HL-60 (cell line): ENCODE results near the gene CEACAM3.

ENCODE experiments used
- DNase-seq, 2 experiments: peaks; one replicate each; pipeline ENCODE4 v3.0.0-alpha.2; 2010 to 2020; ENCODE audit warnings: low read depth in 1 of 2, low spot score in 1 of 2
- H3K27ac ChIP-seq: fragments of 250-450 bp; sonication (Bioruptor Pico); replicated peaks from 2 replicates; pipeline ENCODE4 v1.5.1; 2020; ENCODE audit warnings: mild to moderate bottlenecking, moderate library complexity
- H3K27me3 ChIP-seq: fragments of 250-450 bp; sonication (Bioruptor Pico); 2 replicates; pipeline ENCODE4 v1.5.1; 2021; ENCODE audit warnings: mild to moderate bottlenecking, moderate library complexity; ENCODE audit not compliant: insufficient read depth, poor library complexity, severe bottlenecking
- H3K4me3 ChIP-seq: replicated peaks from 2 replicates; pipeline ENCODE4 v1.5.1; 2011; ENCODE audit warnings: mild to moderate bottlenecking, control low read depth, low read length; ENCODE audit not compliant: insufficient read depth
- GABPA ChIP-seq: IDR thresholded peaks from 2 replicates; pipeline ENCODE4 v1.6.1; 2012; ENCODE audit warnings: low read depth
- POLR2AphosphoS5 ChIP-seq: IDR thresholded peaks from 2 replicates; pipeline ENCODE4 v1.6.1; 2012; ENCODE audit warnings: low read depth
- SPI1 ChIP-seq: IDR thresholded peaks from 2 replicates; pipeline ENCODE4 v1.6.1; 2012; ENCODE audit warnings: low read depth, mild to moderate bottlenecking, borderline replicate concordance
- TF ChIP-seq, protein P1 (sequence below): IDR thresholded peaks from one replicate; pipeline ENCODE4 v1.5.1; 2011; ENCODE audit warnings: low read length, control low read depth, inconsistent platforms; ENCODE audit not compliant: insufficient read depth
- TF ChIP-seq, protein P2 (sequence below): IDR thresholded peaks from 2 replicates; pipeline ENCODE4 v1.6.1; 2012; ENCODE audit warnings: low read depth; ENCODE audit not compliant: insufficient replicate concordance

The CEACAM3 gene

GRCh38 chr19:41848666-41849065, 52.3 kb downstream of the CEACAM3 start:
- no peak for DNase-seq
- Histone ChIP-seq H3K27ac (no peak overlapping the region), H3K27me3 (no peaks in the 10 kb centered on the region), H3K4me3 (no peak overlapping the region)
- TF ChIP-seq, protein P1, sequence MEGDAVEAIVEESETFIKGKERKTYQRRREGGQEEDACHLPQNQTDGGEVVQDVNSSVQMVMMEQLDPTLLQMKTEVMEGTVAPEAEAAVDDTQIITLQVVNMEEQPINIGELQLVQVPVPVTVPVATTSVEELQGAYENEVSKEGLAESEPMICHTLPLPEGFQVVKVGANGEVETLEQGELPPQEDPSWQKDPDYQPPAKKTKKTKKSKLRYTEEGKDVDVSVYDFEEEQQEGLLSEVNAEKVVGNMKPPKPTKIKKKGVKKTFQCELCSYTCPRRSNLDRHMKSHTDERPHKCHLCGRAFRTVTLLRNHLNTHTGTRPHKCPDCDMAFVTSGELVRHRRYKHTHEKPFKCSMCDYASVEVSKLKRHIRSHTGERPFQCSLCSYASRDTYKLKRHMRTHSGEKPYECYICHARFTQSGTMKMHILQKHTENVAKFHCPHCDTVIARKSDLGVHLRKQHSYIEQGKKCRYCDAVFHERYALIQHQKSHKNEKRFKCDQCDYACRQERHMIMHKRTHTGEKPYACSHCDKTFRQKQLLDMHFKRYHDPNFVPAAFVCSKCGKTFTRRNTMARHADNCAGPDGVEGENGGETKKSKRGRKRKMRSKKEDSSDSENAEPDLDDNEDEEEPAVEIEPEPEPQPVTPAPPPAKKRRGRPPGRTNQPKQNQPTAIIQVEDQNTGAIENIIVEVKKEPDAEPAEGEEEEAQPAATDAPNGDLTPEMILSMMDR = no peak
- no peak for TF ChIP-seq GABPA
- no peak for TF ChIP-seq SPI1
- TF ChIP-seq POLR2AphosphoS5 = no peak
- TF ChIP-seq, protein P2, sequence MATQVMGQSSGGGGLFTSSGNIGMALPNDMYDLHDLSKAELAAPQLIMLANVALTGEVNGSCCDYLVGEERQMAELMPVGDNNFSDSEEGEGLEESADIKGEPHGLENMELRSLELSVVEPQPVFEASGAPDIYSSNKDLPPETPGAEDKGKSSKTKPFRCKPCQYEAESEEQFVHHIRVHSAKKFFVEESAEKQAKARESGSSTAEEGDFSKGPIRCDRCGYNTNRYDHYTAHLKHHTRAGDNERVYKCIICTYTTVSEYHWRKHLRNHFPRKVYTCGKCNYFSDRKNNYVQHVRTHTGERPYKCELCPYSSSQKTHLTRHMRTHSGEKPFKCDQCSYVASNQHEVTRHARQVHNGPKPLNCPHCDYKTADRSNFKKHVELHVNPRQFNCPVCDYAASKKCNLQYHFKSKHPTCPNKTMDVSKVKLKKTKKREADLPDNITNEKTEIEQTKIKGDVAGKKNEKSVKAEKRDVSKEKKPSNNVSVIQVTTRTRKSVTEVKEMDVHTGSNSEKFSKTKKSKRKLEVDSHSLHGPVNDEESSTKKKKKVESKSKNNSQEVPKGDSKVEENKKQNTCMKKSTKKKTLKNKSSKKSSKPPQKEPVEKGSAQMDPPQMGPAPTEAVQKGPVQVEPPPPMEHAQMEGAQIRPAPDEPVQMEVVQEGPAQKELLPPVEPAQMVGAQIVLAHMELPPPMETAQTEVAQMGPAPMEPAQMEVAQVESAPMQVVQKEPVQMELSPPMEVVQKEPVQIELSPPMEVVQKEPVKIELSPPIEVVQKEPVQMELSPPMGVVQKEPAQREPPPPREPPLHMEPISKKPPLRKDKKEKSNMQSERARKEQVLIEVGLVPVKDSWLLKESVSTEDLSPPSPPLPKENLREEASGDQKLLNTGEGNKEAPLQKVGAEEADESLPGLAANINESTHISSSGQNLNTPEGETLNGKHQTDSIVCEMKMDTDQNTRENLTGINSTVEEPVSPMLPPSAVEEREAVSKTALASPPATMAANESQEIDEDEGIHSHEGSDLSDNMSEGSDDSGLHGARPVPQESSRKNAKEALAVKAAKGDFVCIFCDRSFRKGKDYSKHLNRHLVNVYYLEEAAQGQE = no peak

DNA sequence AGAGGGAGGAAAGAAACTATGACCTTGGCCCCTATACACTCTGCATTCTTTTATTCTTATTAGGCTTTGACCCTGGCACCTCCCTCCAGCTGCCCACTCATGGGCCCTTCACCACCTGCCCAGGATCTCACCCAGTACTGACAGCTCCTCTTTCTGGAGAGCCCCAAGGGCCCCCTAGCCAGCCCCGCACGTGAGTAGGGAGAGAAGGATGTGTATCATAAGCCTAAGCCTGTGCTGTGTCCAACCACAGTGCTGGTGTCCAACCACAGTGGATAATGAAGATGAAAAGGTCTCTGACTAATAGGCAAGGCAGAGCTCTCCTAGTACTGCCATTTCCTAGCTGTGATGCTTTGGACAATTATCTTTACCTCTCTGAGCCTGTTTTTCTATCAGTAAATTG, 52.7 kb downstream of the CEACAM3 start:
- H3K27me3 ChIP-seq = no peaks in the 10 kb centered on the region
- DNase-seq = no peak
- no peak overlapping the region for H3K4me3 ChIP-seq
- H3K27ac ChIP-seq = no peak overlapping the region
- no peak for TF ChIP-seq GABPA

DNA sequence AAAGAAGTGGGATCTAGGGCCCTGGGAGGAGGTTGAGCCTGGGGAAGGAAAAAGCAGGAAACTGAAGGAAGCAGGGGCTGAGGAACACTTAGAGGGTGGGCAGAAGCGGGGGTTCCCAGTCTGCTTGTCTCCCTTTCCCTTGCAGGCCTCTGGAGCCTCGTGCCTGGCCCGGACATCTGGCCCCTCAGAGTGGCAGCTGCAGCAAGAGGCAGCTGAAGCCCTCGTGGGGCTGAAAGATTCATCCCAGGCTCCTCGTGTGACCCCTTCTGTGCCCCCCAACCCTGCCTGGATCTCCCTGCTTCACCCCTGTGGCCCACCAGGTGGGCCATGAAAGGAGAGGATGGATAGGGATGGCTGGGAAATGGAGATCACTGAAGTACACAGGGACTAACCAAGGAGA, 54.0 kb downstream of the CEACAM3 start:
- TF ChIP-seq SPI1 (no peak), POLR2AphosphoS5 (no peak), GABPA (no peak)
- TF ChIP-seq, protein P1 = no peak
- no peak overlapping the region for H3K4me3 ChIP-seq
- H3K27ac ChIP-seq = no peak overlapping the region
- no peaks in the 10 kb centered on the region for H3K27me3 ChIP-seq
- no peak for DNase-seq

DNA sequence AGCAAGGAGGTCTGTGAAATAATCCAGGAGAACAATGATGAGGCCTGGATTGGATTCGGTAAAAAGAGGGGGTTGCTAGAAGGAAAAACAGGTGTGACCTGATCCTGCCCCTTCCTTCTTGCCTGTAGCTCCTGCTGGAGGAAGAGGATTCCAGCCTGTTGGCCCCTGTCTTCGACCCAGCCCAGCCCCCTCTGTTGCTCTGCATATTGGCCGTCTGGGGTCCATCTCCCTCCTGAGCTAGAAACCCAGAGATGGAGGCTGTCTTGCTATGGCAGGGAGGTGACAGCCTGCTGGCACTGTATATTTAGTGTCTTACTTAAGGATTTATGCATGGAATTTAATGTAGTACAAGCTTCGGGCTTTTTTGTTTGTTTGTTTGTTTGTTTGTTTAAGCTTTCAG, 55.1 kb downstream of the CEACAM3 start:
- no peak for DNase-seq
- Histone ChIP-seq H3K27ac (no peak overlapping the region), H3K4me3 (no peak overlapping the region), H3K27me3 (no peaks in the 10 kb centered on the region)
- TF ChIP-seq, protein P1 = no peak
- TF ChIP-seq POLR2AphosphoS5 (no peak), SPI1 (no peak), GABPA (no peak)
- TF ChIP-seq, protein P2 = no peak
